ENCODE results near the gene BAHCC1. TPM values are rescaled to one million over a fixed set of nuclear protein-coding genes. Genes with fewer than 3 reads are reported as not detected.

BAHCC1 gene
- total and polyA plus RNA-seq, 9 of the 15 experiments (the other 6 are each of a cell fraction or from before 2014, with no cell fraction given) = 0.14 to 26.9 (median 5.0) TPM

DNA sequence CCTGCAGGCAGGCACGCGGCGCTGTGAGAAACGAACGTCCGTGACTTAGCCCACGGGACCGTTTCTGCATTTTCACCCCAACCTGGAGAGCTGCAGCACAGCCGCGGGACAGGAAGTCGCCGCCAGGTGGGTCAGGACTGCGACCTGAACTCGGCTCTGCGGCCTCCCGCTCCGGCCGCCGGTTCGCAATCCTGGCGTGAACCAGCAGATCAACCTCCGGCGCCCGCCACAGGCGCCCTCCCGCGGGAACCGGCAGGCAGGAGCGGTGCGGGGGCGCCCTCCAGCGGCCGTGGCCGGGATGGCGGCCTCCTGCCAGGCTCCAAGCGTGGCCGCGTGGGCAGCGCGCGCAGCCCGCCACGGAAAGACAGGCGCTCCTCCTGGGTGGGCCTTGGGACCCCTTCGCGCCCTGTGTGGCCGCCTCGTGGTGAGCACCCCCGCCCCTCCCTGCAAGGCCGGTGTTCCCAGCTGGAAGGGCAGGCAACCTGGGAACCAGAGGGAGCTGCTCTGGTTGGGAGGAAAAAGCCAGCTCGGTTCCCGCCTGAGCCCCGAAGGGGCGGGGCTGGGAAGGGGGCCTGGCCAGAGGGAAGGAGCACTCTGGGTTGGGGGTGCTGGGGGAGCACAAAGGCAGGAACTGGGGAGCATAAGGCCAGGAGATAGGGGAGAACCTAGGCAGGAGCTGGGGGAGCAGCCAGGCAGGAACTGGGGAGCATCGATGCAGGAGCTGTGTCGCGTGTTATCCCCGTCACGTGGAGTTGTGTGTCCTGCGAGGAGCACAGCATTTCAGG lies 89.1 kb downstream of the BAHCC1 start (continued):
- TF ChIP-seq, protein P1, sequence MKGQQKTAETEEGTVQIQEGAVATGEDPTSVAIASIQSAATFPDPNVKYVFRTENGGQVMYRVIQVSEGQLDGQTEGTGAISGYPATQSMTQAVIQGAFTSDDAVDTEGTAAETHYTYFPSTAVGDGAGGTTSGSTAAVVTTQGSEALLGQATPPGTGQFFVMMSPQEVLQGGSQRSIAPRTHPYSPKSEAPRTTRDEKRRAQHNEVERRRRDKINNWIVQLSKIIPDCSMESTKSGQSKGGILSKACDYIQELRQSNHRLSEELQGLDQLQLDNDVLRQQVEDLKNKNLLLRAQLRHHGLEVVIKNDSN (CRISPR knock-in tag; IDR thresholded peaks at IDR 0.05) = peak; percentile 72
- no peak for TF ChIP-seq DMBX1 (CRISPR knock-in tag; IDR thresholded peaks at IDR 0.05; ENCODE audit: borderline replicate concordance)
- no peak for TF ChIP-seq CHD4 (IDR thresholded peaks at IDR 0.05; ENCODE audit: insufficient read depth, insufficient replicate concordance, low read depth, low read length, poor library complexity, severe bottlenecking)
- peak; percentile 39 for TF ChIP-seq HNRNPLL (IDR thresholded peaks at IDR 0.05; ENCODE audit: low read depth, low read length, poor library complexity, severe bottlenecking)
- TF ChIP-seq, protein P2, sequence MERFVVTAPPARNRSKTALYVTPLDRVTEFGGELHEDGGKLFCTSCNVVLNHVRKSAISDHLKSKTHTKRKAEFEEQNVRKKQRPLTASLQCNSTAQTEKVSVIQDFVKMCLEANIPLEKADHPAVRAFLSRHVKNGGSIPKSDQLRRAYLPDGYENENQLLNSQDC (CRISPR knock-in tag; IDR thresholded peaks at IDR 0.05) = no peak
- no peak for TF ChIP-seq ZNF695 (CRISPR knock-in tag; IDR thresholded peaks at IDR 0.05)
- no peak for TF ChIP-seq U2AF2 (optimal IDR thresholded peaks at IDR 0.05; ENCODE audit: low read depth, low read length)
- TF ChIP-seq FOXA3 (CRISPR knock-in tag; conservative IDR thresholded peaks at IDR 0.05 in 1 of 2, IDR thresholded peaks at IDR 0.05 in 1 of 2) = peak in 1 of 2 experiments; percentile 45; a peak in 1 of 4 replicates
- TF ChIP-seq HDAC2 (IDR thresholded peaks at IDR 0.05) = no peak
- TF ChIP-seq, protein P3, sequence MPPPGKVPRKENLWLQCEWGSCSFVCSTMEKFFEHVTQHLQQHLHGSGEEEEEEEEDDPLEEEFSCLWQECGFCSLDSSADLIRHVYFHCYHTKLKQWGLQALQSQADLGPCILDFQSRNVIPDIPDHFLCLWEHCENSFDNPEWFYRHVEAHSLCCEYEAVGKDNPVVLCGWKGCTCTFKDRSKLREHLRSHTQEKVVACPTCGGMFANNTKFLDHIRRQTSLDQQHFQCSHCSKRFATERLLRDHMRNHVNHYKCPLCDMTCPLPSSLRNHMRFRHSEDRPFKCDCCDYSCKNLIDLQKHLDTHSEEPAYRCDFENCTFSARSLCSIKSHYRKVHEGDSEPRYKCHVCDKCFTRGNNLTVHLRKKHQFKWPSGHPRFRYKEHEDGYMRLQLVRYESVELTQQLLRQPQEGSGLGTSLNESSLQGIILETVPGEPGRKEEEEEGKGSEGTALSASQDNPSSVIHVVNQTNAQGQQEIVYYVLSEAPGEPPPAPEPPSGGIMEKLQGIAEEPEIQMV (tag; conservative IDR thresholded peaks at IDR 0.05; ENCODE audit: low read depth) = no peak
- TF ChIP-seq, protein P4, sequence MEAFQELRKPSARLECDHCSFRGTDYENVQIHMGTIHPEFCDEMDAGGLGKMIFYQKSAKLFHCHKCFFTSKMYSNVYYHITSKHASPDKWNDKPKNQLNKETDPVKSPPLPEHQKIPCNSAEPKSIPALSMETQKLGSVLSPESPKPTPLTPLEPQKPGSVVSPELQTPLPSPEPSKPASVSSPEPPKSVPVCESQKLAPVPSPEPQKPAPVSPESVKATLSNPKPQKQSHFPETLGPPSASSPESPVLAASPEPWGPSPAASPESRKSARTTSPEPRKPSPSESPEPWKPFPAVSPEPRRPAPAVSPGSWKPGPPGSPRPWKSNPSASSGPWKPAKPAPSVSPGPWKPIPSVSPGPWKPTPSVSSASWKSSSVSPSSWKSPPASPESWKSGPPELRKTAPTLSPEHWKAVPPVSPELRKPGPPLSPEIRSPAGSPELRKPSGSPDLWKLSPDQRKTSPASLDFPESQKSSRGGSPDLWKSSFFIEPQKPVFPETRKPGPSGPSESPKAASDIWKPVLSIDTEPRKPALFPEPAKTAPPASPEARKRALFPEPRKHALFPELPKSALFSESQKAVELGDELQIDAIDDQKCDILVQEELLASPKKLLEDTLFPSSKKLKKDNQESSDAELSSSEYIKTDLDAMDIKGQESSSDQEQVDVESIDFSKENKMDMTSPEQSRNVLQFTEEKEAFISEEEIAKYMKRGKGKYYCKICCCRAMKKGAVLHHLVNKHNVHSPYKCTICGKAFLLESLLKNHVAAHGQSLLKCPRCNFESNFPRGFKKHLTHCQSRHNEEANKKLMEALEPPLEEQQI (IDR thresholded peaks at IDR 0.05) = no peak
- TF ChIP-seq, protein P5, sequence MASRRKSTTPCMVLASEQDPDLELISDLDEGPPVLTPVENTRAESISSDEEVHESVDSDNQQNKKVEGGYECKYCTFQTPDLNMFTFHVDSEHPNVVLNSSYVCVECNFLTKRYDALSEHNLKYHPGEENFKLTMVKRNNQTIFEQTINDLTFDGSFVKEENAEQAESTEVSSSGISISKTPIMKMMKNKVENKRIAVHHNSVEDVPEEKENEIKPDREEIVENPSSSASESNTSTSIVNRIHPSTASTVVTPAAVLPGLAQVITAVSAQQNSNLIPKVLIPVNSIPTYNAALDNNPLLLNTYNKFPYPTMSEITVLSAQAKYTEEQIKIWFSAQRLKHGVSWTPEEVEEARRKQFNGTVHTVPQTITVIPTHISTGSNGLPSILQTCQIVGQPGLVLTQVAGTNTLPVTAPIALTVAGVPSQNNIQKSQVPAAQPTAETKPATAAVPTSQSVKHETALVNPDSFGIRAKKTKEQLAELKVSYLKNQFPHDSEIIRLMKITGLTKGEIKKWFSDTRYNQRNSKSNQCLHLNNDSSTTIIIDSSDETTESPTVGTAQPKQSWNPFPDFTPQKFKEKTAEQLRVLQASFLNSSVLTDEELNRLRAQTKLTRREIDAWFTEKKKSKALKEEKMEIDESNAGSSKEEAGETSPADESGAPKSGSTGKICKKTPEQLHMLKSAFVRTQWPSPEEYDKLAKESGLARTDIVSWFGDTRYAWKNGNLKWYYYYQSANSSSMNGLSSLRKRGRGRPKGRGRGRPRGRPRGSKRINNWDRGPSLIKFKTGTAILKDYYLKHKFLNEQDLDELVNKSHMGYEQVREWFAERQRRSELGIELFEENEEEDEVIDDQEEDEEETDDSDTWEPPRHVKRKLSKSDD (conservative IDR thresholded peaks at IDR 0.05; ENCODE audit: low read length) = no peak
- TF ChIP-seq CHD1 (IDR thresholded peaks at IDR 0.05; ENCODE audit: low read length) = no peak
- no peak for TF ChIP-seq MEF2D (tag; conservative IDR thresholded peaks at IDR 0.05; ENCODE audit: low read depth)
- no peak for TF ChIP-seq ZNF174 (CRISPR knock-in tag; IDR thresholded peaks at IDR 0.05)
- TF ChIP-seq, protein P6, sequence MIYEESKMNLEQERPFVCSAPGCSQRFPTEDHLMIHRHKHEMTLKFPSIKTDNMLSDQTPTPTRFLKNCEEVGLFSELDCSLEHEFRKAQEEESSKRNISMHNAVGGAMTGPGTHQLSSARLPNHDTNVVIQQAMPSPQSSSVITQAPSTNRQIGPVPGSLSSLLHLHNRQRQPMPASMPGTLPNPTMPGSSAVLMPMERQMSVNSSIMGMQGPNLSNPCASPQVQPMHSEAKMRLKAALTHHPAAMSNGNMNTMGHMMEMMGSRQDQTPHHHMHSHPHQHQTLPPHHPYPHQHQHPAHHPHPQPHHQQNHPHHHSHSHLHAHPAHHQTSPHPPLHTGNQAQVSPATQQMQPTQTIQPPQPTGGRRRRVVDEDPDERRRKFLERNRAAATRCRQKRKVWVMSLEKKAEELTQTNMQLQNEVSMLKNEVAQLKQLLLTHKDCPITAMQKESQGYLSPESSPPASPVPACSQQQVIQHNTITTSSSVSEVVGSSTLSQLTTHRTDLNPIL (CRISPR knock-in tag; IDR thresholded peaks at IDR 0.05) = no peak
- TF ChIP-seq ZNF444 (CRISPR knock-in tag; IDR thresholded peaks at IDR 0.05) = no peak
